Prostate gland (tissue), 2 donors: Measurements from ENCODE around the gene SCMH1. TPM values are rescaled to one million over a fixed set of nuclear protein-coding genes. Genes with fewer than 3 reads are reported as not detected.
A peak's percentile ranks its signal among the peaks of the same experiment; 100 is the strongest.

Experiments
- DNase-seq: peaks from one replicate; pipeline ENCODE4 v3.0.0-alpha.2; 2019; ENCODE audit warnings: low spot score
- H3K27ac ChIP-seq, 2 donors: fragments of 200-600 bp; sonication (generic); 2 replicates each; pipeline ENCODE4 v1.5.1; 2017 to 2019
- H3K27me3 ChIP-seq: fragments of 200-600 bp; sonication (generic); replicated peaks from 2 replicates; pipeline ENCODE4 v1.5.1; 2019; ENCODE audit not compliant: insufficient read depth
- H3K36me3 ChIP-seq, 2 donors: fragments of 200-600 bp; sonication (generic); 1 replicate in 1 of 2; 2 replicates in 1 of 2; pipeline versions ENCODE4 v1.5.1 to v1.8.1; 2017 to 2019
- H3K4me1 ChIP-seq: fragments of 200-600 bp; sonication (generic); replicated peaks from 2 replicates; pipeline ENCODE4 v1.5.1; 2019
- H3K4me3 ChIP-seq, 2 donors: fragments of 200-600 bp; sonication (generic); 2 replicates each; pipeline ENCODE4 v1.5.1; 2017 to 2019
- H3K9me3 ChIP-seq: fragments of 200-600 bp; sonication (generic); 2 replicates; pipeline ENCODE4 v1.5.1; 2017
- CTCF ChIP-seq, 4 experiments: fragments of 200-600 bp in 2 of 4; fragments of 450-650 bp in 2 of 4; sonication (generic) in 2 of 4; IDR thresholded peaks; 1 replicate in 3 of 4; 2 replicates in 1 of 4; pipeline ENCODE4 v1.5.1; 2016 to 2019; ENCODE audit warnings: antibody characterized with exemption in 4 of 4, mild to moderate bottlenecking in 2 of 4, moderate library complexity in 2 of 4
- POLR2A ChIP-seq: fragments of 450-650 bp; IDR thresholded peaks from one replicate; pipeline ENCODE4 v1.6.1; 2016; ENCODE audit warnings: antibody characterized with exemption, mild to moderate bottlenecking
- POLR2AphosphoS5 ChIP-seq: sonication (generic); formaldehyde crosslinking; IDR thresholded peaks from one replicate; pipeline ENCODE4 v1.6.1; 2017; ENCODE audit warnings: antibody characterized with exemption
- WGBS: methylation state at CpG from one replicate; pipeline ENCODE4 v1.1.5; 2018; 5-methylcytosine and 5-hydroxymethylcytosine counted together
- intact Hi-C: fragments of 100-400 bp; cut with DNase I; formaldehyde crosslinking; loops from one replicate; pipeline ENCODE4 v1.14.2; 2022
- total RNA-seq, 2 donors: library from RNA; depleted of rRNA; stranded (reverse); fragments of >200 nt; gene quantifications; one replicate each; pipeline ENCODE4 v1.1.0, GENCODE V29; 2016

The SCMH1 gene
- total RNA-seq, 2 donors from 2014 or later = 49.0 to 62.7 TPM

DNA sequence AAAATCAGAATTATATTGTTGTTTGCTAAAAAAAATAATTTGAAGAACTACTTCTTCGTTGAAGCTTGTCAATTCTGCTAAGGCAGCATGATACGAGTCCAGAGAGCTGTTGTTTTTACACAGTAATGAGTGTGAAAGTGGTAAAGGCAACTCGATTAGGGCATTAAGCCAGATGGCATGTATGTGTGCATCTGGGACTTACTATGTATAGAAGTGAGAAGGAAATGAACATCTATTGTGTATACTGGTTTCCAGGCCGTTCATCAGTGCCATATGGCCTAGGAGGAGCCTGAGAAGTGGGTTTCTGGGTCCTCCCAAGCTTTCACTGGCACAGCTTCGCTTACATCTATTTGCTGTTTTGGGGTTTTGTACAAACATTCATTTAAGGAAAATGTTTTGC is 256.9 kb downstream of the SCMH1 start:
- intact Hi-C loops = no loop called here
- Histone ChIP-seq H3K4me1 (no peaks in the 10 kb centered on the region), H3K9me3 (no peaks in the 10 kb centered on the region), H3K27me3 (no peaks in the 10 kb centered on the region), H3K36me3 (no peaks in the 10 kb centered on the region), H3K4me3 (no peak overlapping the region), H3K27ac (peak overlapping the region; percentile 15 to 26)
- WGBS = 73% methylated on average over 5 of the region's 5 CpGs
- no peak for TF ChIP-seq POLR2AphosphoS5
- TF ChIP-seq POLR2A = no peak
- TF ChIP-seq CTCF (IDR thresholded peaks at IDR 0.05) = no peak
- no peak for DNase-seq

DNA sequence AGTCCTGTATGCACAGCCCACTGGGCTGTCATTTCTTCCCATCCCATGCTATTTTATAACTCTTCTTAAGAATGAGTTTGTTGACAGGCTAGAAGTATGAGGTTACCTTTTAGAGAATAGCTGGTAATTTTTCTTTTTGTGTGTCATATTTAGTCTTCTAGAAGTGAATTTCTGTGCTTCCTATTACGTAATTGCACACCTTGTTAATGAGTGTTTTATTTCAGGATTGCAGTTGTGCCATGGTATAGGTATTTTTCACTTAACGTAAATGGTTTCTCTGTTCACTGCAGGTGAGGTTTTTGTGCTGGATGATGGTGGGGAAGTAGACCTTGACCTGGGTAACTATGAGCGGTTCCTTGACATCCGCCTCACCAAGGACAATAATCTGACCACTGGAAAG is 257.6 kb downstream of the SCMH1 start:
- no peak for TF ChIP-seq POLR2A
- TF ChIP-seq POLR2AphosphoS5 = no peak
- no peak for TF ChIP-seq CTCF (IDR thresholded peaks at IDR 0.05)
- no peaks in the 10 kb centered on the region for H3K36me3 ChIP-seq
- no peak overlapping the region for H3K4me3 ChIP-seq
- 95% methylated on average over 4 of the region's 4 CpGs for WGBS
- H3K4me1 ChIP-seq = no peaks in the 10 kb centered on the region
- intact Hi-C loops = no loop called here
- no peaks in the 10 kb centered on the region for H3K9me3 ChIP-seq
- DNase-seq = no peak
- peak overlapping the region in 1 of 2 donors; percentile 15 for H3K27ac ChIP-seq
- H3K27me3 ChIP-seq = no peaks in the 10 kb centered on the region

DNA sequence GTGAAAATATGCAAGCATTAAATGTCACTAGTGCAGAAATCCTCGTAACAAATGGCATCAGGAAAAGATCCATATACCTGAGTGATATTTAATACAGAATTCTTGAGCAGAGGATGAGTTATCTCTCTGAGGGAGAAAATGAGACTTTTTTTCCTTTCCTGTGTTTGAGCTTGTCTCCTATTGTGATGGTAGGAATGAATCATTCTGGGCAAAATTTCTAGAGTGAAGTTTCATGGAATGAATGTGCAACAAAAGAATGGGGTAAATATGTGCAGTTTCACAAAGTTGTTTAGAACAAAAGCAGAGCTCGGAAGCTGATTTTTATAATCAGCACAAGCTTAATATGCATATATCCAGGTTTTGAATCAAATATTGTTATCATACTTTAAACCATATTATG is 258.0 kb downstream of the SCMH1 start:
- H3K4me1 ChIP-seq = no peaks in the 10 kb centered on the region
- TF ChIP-seq CTCF (IDR thresholded peaks at IDR 0.05) = no peak
- TF ChIP-seq POLR2A = no peak
- no peak for TF ChIP-seq POLR2AphosphoS5
- H3K36me3 ChIP-seq = no peaks in the 10 kb centered on the region
- intact Hi-C loops = no loop called here
- no peak overlapping the region for H3K4me3 ChIP-seq
- 68% methylated on average over 2 of the region's 2 CpGs for WGBS
- peak overlapping the region; percentile 35 to 59 for H3K27ac ChIP-seq
- DNase-seq = no peak
- no peaks in the 10 kb centered on the region for H3K9me3 ChIP-seq
- H3K27me3 ChIP-seq = no peaks in the 10 kb centered on the region

- WGBS = 67% methylated on average over 1 of the region's 1 CpG
- Histone ChIP-seq H3K4me3 (no peak overlapping the region), H3K9me3 (no peaks in the 10 kb centered on the region), H3K4me1 (no peaks in the 10 kb centered on the region), H3K27me3 (no peaks in the 10 kb centered on the region), H3K27ac (peak overlapping the region; percentile 35 to 59), H3K36me3 (no peaks in the 10 kb centered on the region)
- intact Hi-C loops = no loop called here
- TF ChIP-seq CTCF (IDR thresholded peaks at IDR 0.05) = no peak
- no peak for TF ChIP-seq POLR2A
- no peak for TF ChIP-seq POLR2AphosphoS5
- DNase-seq = no peak
Observed at GRCh38 chr1:40983286-40983685, 258.8 kb downstream of the SCMH1 start.

GRCh38 chr1:40982721-40983120 is 259.4 kb downstream of the SCMH1 start:
- 14% methylated on average over 1 of the region's 1 CpG for WGBS
- TF ChIP-seq POLR2AphosphoS5 (peak; percentile 86), CTCF (IDR thresholded peaks at IDR 0.05) (no peak), POLR2A (no peak)
- Histone ChIP-seq H3K4me3 (no peak overlapping the region), H3K4me1 (no peaks in the 10 kb centered on the region), H3K27me3 (no peaks in the 10 kb centered on the region), H3K9me3 (no peaks in the 10 kb centered on the region), H3K36me3 (no peaks in the 10 kb centered on the region), H3K27ac (peak overlapping the region; percentile 59 to 63)
- peak; percentile 32 for DNase-seq
- intact Hi-C loops = no loop called here
